Measurements from ENCODE around the gene FABP7. TPM values are rescaled to one million over a fixed set of nuclear protein-coding genes. Genes with fewer than 3 reads are reported as not detected.

The FABP7 gene
- total and polyA plus RNA-seq, 2 of the 13 experiments (the other 11 are each of a cell fraction or from before 2014, with no cell fraction given): not detected

GRCh38 chr6:122790423-122791309 lies 11.2 kb downstream of the FABP7 start (continued):
- TF ChIP-seq ZNF512B (CRISPR knock-in tag; IDR thresholded peaks at IDR 0.05; ENCODE audit: borderline replicate concordance) (0 out of 2 replicates have a peak, but pooled peaks have one; percentile 69), ZNF510 (CRISPR knock-in tag; IDR thresholded peaks at IDR 0.05; ENCODE audit: low read depth) (no peak), NFATC3 (CRISPR knock-in tag; IDR thresholded peaks at IDR 0.05) (no peak; the same call in 1 of the 2 replicates), CHD2 (IDR thresholded peaks at IDR 0.05; ENCODE audit: low read depth, low read length) (no peak), ARNTL (CRISPR knock-in tag; IDR thresholded peaks at IDR 0.05) (no peak), SRY (CRISPR knock-in tag; IDR thresholded peaks at IDR 0.05) (no peak), ARID3A (IDR thresholded peaks at IDR 0.05; ENCODE audit: low read depth, low read length) (no peak), ZNF354B (CRISPR knock-in tag; IDR thresholded peaks at IDR 0.05) (no peak), RFX1 (IDR thresholded peaks at IDR 0.05) (no peak), ZNF18 (CRISPR knock-in tag; IDR thresholded peaks at IDR 0.05; ENCODE audit: insufficient replicate concordance) (peak; percentile 96), POLR2AphosphoS5 (IDR thresholded peaks at IDR 0.05; ENCODE audit: low read depth, low read length) (peak; percentile 51), ZBTB7B (CRISPR knock-in tag; IDR thresholded peaks at IDR 0.05) (peak; percentile 64), SOX13 (IDR thresholded peaks at IDR 0.05) (peak; percentile 50; the same call in 1 of the 2 replicates), SOX13 (CRISPR knock-in tag; conservative IDR thresholded peaks at IDR 0.05 in 1 of 2, IDR thresholded peaks at IDR 0.05 in 1 of 2) (peak in 1 of 2 experiments; percentile 69; a peak in 1 of 4 replicates), GTF2F1 (IDR thresholded peaks at IDR 0.05; ENCODE audit: low read length) (no peak), BATF2 (CRISPR knock-in tag; IDR thresholded peaks at IDR 0.05) (no peak), E2F5 (CRISPR knock-in tag; conservative IDR thresholded peaks at IDR 0.05) (no peak), ZNF326 (CRISPR knock-in tag; IDR thresholded peaks at IDR 0.05; ENCODE audit: borderline replicate concordance) (no peak), E2F2 (CRISPR knock-in tag; IDR thresholded peaks at IDR 0.05; ENCODE audit: borderline replicate concordance) (no peak), NPAS2 (CRISPR knock-in tag; IDR thresholded peaks at IDR 0.05; ENCODE audit: borderline replicate concordance) (no peak)
